K562 (cell line): ENCODE measurements around the gene ADGRL3. TPM values are rescaled to one million over a fixed set of nuclear protein-coding genes. Genes with fewer than 3 reads are reported as not detected.

Experiments
- CSDE1 ChIP-seq, 2 experiments: fragments of 450-650 bp; IDR thresholded peaks; 2 replicates each; pipeline ENCODE4 v1.6.1; 2016; ENCODE audit warnings: mild to moderate bottlenecking in 1 of 2
- EGR1 ChIP-seq: fragments of 450-650 bp; conservative IDR thresholded peaks from 2 replicates; pipeline ENCODE4 v1.6.1; 2017; ENCODE audit warnings: mild to moderate bottlenecking
- EZH2 ChIP-seq: IDR thresholded peaks from 2 replicates; pipeline ENCODE4 v1.6.1; 2012; ENCODE audit warnings: low read depth, mild to moderate bottlenecking, inconsistent platforms, low read length, borderline replicate concordance
- REST ChIP-seq, 2 experiments: fragments of 450-650 bp; formaldehyde crosslinking in 1 of 2; IDR thresholded peaks; 2 replicates each; pipeline versions ENCODE4 v1.4.0 to v1.6.1; 2014 to 2020; ENCODE audit warnings: mild to moderate bottlenecking in 2 of 2, borderline replicate concordance in 1 of 2, low read depth in 1 of 2
- THAP7 ChIP-seq: fragments of 250-450 bp; sonication (Bioruptor Pico); IDR thresholded peaks from 2 replicates; pipeline ENCODE4 v1.5.0; 2021
- XRCC4 ChIP-seq: IDR thresholded peaks from one replicate; pipeline ENCODE4 v1.6.1; 2011; ENCODE audit not compliant: insufficient read depth, insufficient read length; ENCODE audit errors: extremely low read depth
- ZNF830 ChIP-seq: fragments of 250-450 bp; sonication (Bioruptor Pico); IDR thresholded peaks from 2 replicates; pipeline ENCODE4 v1.5.0; 2021; ENCODE audit warnings: mild to moderate bottlenecking
- polyA plus RNA-seq, 8 experiments: library from polyadenylated mRNA; depleted of rRNA in 4 of 8; stranded (reverse) in 5 of 8; unstranded in 3 of 8; fragments of >200 nt; fragmentation: Nextera tagmentation in 2 of 8; fragmentation: Illumina TruSeq in 1 of 8; extraction: Ambion mirVana in 2 of 8; extraction: Trizol in 1 of 8; gene quantifications; 2 replicates each; pipeline versions ENCODE4 v1.2.1 to v1.2.3, GENCODE V29; 2011 to 2014; ENCODE audit warnings: inconsistent platforms in 1 of 8, missing spikeins in 1 of 8
- total RNA-seq, 7 experiments: library from RNA; depleted of rRNA in 6 of 7; stranded (reverse); fragments of >200 nt in 6 of 7; fragmentation: Illumina TruSeq in 2 of 7; extraction: Trizol in 2 of 7; gene quantifications; 2 replicates each; pipeline versions ENCODE4 v1.2.1 to v1.2.3, GENCODE V29; 2011 to 2021; ENCODE audit warnings: low replicate concordance in 1 of 7

ADGRL3 gene
- total and polyA plus RNA-seq, 9 of the 15 experiments (the other 6 are each of a cell fraction or from before 2014, with no cell fraction given) = 0.03 to 0.14 (median 0.04) TPM; not detected in 2

- TF ChIP-seq REST (IDR thresholded peaks at IDR 0.05; ENCODE audit: borderline replicate concordance) (no peak), REST (CRISPR knock-in tag; IDR thresholded peaks at IDR 0.05; ENCODE audit: low read depth) (no peak), EZH2 (no peak), EGR1 (no peak), CSDE1 (IDR thresholded peaks at IDR 0.05) (no peak), THAP7 (CRISPR knock-in tag) (no peak), XRCC4 (no peak), ZNF830 (CRISPR knock-in tag) (no peak)
Measured at GRCh38 chr4:61489927-61490326, 289.8 kb downstream of the ADGRL3 start (continued).
